Astrocyte (in vitro differentiated cells and primary cell): Measurements from ENCODE around the gene RTN4.

ENCODE experiments used
- CTCF ChIP-seq: IDR thresholded peaks from 2 replicates; pipeline ENCODE4 v1.5.1; 2011; ENCODE audit warnings: low read depth, mild to moderate bottlenecking, inconsistent platforms, low read length, moderate library complexity; ENCODE audit not compliant: insufficient read depth
- EZH2 ChIP-seq: IDR thresholded peaks from 2 replicates; pipeline ENCODE4 v1.6.1; 2012; ENCODE audit warnings: mild to moderate bottlenecking, low read length, inconsistent platforms; ENCODE audit not compliant: insufficient read depth

- TF ChIP-seq CTCF (no peak), EZH2 (no peak)
Measured at GRCh38 chr2:55025082-55025481, 25.2 kb downstream of the RTN4 start.
